ENCODE results near the gene MAD2L1BP. TPM values are rescaled to one million over a fixed set of nuclear protein-coding genes. Genes with fewer than 3 reads are reported as not detected.

The MAD2L1BP gene
- total and polyA plus RNA-seq, 2 of the 13 experiments (the other 11 are each of a cell fraction or from before 2014, with no cell fraction given) = 54.2 to 55.5 TPM

DNA sequence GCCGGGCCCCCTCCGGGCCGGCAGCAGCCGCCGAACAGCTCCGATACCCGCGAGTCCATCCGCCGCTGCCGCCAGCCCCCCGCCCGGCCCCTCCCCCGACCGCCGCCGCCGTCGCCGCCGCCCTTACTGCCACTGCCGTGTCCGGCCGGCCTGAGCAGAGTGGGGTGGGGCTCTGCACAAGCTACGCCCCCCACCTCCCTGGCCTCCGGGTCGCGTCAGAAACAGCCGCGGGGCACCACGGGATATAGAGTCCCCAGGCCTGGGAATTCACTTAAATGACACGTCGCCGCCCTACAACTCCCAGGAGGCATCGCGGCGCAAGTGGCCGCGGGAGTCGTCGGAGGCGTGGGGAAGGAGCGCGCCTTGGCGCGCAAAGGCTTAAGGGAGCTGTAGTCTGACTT lies 6.5 kb upstream of the MAD2L1BP start, which contains the start of gene GTPBP2 (continued):
- TF ChIP-seq, protein P1, sequence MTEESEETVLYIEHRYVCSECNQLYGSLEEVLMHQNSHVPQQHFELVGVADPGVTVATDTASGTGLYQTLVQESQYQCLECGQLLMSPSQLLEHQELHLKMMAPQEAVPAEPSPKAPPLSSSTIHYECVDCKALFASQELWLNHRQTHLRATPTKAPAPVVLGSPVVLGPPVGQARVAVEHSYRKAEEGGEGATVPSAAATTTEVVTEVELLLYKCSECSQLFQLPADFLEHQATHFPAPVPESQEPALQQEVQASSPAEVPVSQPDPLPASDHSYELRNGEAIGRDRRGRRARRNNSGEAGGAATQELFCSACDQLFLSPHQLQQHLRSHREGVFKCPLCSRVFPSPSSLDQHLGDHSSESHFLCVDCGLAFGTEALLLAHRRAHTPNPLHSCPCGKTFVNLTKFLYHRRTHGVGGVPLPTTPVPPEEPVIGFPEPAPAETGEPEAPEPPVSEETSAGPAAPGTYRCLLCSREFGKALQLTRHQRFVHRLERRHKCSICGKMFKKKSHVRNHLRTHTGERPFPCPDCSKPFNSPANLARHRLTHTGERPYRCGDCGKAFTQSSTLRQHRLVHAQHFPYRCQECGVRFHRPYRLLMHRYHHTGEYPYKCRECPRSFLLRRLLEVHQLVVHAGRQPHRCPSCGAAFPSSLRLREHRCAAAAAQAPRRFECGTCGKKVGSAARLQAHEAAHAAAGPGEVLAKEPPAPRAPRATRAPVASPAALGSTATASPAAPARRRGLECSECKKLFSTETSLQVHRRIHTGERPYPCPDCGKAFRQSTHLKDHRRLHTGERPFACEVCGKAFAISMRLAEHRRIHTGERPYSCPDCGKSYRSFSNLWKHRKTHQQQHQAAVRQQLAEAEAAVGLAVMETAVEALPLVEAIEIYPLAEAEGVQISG (CRISPR knock-in tag; IDR thresholded peaks at IDR 0.05) = peak; percentile 87
- TF ChIP-seq HOXA3 (CRISPR knock-in tag; IDR thresholded peaks at IDR 0.05) (peak; percentile 55; the same call in 1 of the 2 replicates), NFYC (CRISPR knock-in tag; IDR thresholded peaks at IDR 0.05) (peak; percentile 64), KMT2B (CRISPR knock-in tag; IDR thresholded peaks at IDR 0.05) (peak; percentile 65; the same call in 1 of the 2 replicates), TBL1XR1 (IDR thresholded peaks at IDR 0.05; ENCODE audit: borderline replicate concordance, low read length, partially characterized antibody) (peak; percentile 16), ZNF207 (IDR thresholded peaks at IDR 0.05; ENCODE audit: borderline replicate concordance) (no peak), NR2C2 (CRISPR knock-in tag; IDR thresholded peaks at IDR 0.05; ENCODE audit: borderline replicate concordance) (peak; percentile 97), JDP2 (CRISPR knock-in tag; IDR thresholded peaks at IDR 0.05; ENCODE audit: borderline replicate concordance) (no peak), ZFP41 (CRISPR knock-in tag; IDR thresholded peaks at IDR 0.05; ENCODE audit: borderline replicate concordance) (no peak), KLF12 (CRISPR knock-in tag; IDR thresholded peaks at IDR 0.05; ENCODE audit: borderline replicate concordance) (0 out of 2 replicates have a peak, but pooled peaks have one; percentile 20), PAWR (CRISPR knock-in tag; IDR thresholded peaks at IDR 0.05; ENCODE audit: borderline replicate concordance) (no peak), FOXO1 (CRISPR knock-in tag; IDR thresholded peaks at IDR 0.05) (peak; percentile 55; the same call in 1 of the 2 replicates), PITX1 (CRISPR knock-in tag; IDR thresholded peaks at IDR 0.05) (no peak; the same call in 1 of the 2 replicates)
- TF ChIP-seq, protein P2, sequence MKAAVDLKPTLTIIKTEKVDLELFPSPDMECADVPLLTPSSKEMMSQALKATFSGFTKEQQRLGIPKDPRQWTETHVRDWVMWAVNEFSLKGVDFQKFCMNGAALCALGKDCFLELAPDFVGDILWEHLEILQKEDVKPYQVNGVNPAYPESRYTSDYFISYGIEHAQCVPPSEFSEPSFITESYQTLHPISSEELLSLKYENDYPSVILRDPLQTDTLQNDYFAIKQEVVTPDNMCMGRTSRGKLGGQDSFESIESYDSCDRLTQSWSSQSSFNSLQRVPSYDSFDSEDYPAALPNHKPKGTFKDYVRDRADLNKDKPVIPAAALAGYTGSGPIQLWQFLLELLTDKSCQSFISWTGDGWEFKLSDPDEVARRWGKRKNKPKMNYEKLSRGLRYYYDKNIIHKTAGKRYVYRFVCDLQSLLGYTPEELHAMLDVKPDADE (CRISPR knock-in tag; IDR thresholded peaks at IDR 0.05) = 0 out of 2 replicates have a peak, but pooled peaks have one; percentile 20
- TF ChIP-seq, protein P3, sequence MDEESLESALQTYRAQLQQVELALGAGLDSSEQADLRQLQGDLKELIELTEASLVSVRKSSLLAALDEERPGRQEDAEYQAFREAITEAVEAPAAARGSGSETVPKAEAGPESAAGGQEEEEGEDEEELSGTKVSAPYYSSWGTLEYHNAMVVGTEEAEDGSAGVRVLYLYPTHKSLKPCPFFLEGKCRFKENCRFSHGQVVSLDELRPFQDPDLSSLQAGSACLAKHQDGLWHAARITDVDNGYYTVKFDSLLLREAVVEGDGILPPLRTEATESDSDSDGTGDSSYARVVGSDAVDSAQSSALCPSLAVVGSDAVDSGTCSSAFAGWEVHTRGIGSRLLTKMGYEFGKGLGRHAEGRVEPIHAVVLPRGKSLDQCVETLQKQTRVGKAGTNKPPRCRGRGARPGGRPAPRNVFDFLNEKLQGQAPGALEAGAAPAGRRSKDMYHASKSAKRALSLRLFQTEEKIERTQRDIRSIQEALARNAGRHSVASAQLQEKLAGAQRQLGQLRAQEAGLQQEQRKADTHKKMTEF (CRISPR knock-in tag; IDR thresholded peaks at IDR 0.05) = peak; percentile 18; the same call in 1 of the 2 replicates
- TF ChIP-seq, protein P4, sequence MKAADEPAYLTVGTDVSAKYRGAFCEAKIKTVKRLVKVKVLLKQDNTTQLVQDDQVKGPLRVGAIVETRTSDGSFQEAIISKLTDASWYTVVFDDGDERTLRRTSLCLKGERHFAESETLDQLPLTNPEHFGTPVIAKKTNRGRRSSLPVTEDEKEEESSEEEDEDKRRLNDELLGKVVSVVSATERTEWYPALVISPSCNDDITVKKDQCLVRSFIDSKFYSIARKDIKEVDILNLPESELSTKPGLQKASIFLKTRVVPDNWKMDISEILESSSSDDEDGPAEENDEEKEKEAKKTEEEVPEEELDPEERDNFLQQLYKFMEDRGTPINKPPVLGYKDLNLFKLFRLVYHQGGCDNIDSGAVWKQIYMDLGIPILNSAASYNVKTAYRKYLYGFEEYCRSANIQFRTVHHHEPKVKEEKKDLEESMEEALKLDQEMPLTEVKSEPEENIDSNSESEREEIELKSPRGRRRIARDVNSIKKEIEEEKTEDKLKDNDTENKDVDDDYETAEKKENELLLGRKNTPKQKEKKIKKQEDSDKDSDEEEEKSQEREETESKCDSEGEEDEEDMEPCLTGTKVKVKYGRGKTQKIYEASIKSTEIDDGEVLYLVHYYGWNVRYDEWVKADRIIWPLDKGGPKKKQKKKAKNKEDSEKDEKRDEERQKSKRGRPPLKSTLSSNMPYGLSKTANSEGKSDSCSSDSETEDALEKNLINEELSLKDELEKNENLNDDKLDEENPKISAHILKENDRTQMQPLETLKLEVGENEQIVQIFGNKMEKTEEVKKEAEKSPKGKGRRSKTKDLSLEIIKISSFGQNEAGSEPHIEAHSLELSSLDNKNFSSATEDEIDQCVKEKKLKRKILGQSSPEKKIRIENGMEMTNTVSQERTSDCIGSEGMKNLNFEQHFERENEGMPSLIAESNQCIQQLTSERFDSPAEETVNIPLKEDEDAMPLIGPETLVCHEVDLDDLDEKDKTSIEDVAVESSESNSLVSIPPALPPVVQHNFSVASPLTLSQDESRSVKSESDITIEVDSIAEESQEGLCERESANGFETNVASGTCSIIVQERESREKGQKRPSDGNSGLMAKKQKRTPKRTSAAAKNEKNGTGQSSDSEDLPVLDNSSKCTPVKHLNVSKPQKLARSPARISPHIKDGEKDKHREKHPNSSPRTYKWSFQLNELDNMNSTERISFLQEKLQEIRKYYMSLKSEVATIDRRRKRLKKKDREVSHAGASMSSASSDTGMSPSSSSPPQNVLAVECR (CRISPR knock-in tag; IDR thresholded peaks at IDR 0.05; ENCODE audit: borderline replicate concordance) = 0 out of 2 replicates have a peak, but pooled peaks have one; percentile 23
- TF ChIP-seq, protein P5, sequence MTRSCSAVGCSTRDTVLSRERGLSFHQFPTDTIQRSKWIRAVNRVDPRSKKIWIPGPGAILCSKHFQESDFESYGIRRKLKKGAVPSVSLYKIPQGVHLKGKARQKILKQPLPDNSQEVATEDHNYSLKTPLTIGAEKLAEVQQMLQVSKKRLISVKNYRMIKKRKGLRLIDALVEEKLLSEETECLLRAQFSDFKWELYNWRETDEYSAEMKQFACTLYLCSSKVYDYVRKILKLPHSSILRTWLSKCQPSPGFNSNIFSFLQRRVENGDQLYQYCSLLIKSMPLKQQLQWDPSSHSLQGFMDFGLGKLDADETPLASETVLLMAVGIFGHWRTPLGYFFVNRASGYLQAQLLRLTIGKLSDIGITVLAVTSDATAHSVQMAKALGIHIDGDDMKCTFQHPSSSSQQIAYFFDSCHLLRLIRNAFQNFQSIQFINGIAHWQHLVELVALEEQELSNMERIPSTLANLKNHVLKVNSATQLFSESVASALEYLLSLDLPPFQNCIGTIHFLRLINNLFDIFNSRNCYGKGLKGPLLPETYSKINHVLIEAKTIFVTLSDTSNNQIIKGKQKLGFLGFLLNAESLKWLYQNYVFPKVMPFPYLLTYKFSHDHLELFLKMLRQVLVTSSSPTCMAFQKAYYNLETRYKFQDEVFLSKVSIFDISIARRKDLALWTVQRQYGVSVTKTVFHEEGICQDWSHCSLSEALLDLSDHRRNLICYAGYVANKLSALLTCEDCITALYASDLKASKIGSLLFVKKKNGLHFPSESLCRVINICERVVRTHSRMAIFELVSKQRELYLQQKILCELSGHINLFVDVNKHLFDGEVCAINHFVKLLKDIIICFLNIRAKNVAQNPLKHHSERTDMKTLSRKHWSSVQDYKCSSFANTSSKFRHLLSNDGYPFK (CRISPR knock-in tag; IDR thresholded peaks at IDR 0.05; ENCODE audit: borderline replicate concordance) = no peak; the same call in 1 of the 2 replicates
